ENCODE results near the gene MS4A10.
A peak's percentile ranks its signal among the peaks of the same experiment; 100 is the strongest.

The MS4A10 gene

GRCh38 chr11:60765355-60765754, 19.8 kb upstream of the MS4A10 start:
- DNase-seq (ENCODE audit: low read depth) = no peak

- no peak for DNase-seq (ENCODE audit: low read depth)
Measured at GRCh38 chr11:60766547-60766946, 18.6 kb upstream of the MS4A10 start.

DNA sequence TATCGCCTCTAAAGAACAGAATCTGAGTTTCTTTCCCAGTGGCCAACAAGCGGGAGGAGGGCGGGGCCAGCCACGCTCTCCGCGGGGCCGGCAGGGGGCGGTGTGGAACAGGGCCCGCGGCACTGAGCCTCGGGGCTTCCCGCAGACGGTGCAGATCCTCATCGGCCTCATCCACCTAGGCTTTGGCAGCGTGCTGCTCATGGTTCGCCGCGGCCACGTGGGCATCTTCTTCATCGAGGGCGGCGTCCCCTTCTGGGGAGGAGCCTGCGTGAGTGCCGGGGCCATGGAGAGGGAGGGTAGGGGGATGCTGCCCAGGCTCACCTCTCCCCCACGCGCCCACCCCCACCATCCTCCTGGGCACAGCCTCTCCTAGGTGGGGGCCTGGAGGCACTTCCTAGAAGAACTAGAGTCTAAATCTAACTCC, 17.7 kb upstream of the MS4A10 start:
- DNase-seq (ENCODE audit: low read depth) = no peak

- DNase-seq (ENCODE audit: low read depth) = no peak
Measured at GRCh38 chr11:60768202-60768601, 16.9 kb upstream of the MS4A10 start.

DNA sequence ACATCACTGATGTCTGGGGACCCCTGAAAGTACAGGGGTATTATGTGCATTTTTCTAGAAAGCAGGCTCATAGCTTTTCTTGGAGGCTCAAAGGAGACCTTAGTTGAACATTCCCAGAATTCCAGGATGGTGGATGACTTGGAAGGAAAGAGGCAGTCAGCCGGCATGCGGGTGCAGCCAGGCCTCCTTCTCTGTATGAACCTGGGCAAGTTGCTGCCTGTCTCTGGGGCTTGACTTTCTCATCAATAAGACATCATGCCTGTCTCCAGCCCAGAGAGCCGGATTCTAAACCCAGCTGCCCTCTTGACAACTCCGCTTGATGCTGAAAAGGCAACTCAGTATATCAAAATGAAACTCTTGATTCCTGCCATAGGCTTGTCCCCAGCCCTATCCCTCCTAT, 15.9 kb upstream of the MS4A10 start:
- no peak for DNase-seq (ENCODE audit: low read depth)

GRCh38 chr11:60769811-60770210, 15.3 kb upstream of the MS4A10 start:
- no peak for DNase-seq (ENCODE audit: low read depth)

DNA sequence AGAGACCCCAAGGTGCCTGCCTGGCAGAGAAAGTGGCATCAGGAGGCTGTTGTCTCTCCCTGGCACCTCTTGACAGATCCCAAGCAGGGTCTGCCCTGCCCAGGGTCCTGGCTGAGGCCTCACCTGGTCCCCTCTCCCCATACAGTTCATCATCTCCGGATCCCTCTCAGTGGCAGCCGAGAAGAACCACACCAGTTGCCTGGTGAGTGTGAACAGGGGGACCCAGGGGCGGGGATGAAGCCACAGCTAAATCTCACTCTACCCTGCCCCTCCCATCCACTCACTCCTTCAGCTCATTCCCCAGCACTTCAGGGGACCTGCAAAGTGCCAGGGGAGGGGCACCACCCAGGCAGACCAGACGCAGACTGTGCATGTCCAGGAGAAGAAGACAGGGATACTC, 14.0 kb upstream of the MS4A10 start:
- DNase-seq (ENCODE audit: low read depth) = no peak

DNA sequence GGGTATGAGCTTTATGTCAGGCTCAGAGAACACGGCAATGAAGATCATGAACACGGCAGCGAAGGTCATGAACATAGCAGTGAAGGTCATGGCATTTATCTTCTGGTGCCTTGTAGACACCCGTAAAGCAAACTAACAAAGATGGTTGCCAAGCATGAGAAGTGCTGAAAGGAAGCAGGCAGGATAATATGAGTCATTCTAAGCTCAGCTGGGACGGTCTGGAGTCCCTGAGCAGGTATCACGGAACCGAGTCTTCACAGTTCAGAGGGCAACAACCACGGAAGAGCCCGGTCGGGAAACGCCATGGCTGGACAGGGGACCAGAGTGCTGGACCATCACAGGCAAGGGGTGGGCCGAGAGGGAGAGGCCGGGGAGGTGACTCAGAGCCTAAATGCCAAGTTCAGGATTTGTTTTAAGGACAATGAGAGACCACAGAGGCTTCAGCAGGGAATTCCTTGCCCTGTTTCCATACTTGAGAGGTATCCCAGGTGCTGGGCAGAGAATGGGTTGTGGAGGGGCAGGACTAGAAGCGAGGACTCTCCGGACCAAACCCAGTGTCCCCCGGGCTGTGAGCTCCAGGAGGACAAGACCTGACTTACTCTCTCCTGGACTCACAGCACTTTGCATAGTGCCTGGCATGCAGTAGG, 13.1 kb upstream of the MS4A10 start:
- no peak for DNase-seq (ENCODE audit: low read depth)

GRCh38 chr11:60772666-60773065, 12.5 kb upstream of the MS4A10 start:
- DNase-seq (ENCODE audit: low read depth) = no peak

DNA sequence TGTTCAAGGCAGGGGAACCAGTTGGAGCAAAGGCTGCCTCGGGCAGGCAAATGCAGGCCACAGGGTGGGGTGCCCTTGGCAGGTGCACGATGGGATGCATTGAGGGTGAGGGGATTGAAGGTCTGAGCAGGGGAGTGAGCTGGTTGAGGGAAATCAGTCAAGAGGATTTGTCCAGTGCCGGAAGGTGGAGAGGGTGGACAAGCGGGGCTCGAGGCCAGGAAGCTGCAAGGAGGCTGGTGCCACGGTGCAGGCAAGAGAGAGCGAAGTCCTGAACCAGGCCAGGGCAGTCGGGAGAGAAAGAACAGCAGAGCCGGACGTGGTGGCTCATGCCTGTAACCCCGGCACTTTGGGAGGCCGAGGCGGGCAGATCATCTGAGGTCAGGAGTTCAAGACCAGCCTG, 10.4 kb upstream of the MS4A10 start:
- no peak for DNase-seq (ENCODE audit: low read depth)

DNA sequence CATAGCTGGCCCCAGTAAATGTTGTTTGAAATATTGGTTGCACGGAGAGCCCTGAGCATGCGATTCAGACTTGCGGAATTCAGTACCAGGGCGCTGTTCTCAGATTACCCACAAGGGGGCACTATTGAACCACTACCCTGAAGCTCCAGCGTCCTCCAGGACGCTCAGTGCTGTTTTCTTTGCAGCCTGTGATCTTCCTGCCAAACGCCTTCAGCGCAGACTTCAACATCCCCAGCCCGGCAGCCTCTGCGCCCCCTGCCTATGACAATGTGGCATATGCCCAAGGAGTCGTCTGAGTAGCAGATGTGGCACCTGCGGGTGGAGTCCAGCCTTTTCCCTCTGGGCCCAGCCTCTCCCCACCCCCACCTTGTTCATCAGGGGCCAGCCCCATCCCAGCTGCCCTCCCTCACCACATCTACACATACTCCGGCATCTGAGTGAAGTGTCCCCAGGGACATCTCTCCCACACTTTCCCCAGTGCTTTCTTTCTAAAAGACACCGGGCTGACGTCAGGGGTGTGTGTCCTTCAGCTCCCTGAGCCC, 9.6 kb upstream of the MS4A10 start:
- DNase-seq (ENCODE audit: low read depth) = peak; percentile 45

- no peak for DNase-seq (ENCODE audit: low read depth)
Measured at GRCh38 chr11:60776167-60776566, 9.0 kb upstream of the MS4A10 start.

- DNase-seq (ENCODE audit: low read depth) = no peak
Measured at GRCh38 chr11:60777106-60777505, 8.0 kb upstream of the MS4A10 start.

GRCh38 chr11:60777572-60777971, 7.6 kb upstream of the MS4A10 start:
- DNase-seq (ENCODE audit: low read depth) = no peak

GRCh38 chr11:60780065-60780464, 5.1 kb upstream of the MS4A10 start:
- no peak for DNase-seq (ENCODE audit: low read depth)

DNA sequence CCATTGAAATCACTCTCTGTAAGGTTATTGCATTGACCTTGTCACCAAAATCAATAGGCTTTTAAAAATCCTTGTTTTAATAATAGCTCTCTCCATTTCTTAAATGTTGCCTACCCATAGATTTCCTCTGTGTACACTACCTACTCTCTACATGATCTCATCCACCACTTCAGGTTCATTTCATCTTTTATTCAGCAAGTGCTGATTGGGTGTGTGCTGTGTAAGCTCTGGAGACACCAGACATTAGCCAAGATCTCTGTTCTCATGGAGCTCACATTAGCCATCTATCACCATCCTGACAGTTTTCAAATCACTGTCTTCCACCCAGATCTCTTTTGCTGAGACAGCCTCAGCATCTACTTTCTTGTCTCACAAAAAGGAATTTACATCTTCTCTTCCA, 4.4 kb upstream of the MS4A10 start:
- no peak for DNase-seq (ENCODE audit: low read depth)

- no peak for DNase-seq (ENCODE audit: low read depth)
Measured at GRCh38 chr11:60781286-60781980, 3.7 kb upstream of the MS4A10 start.

DNA sequence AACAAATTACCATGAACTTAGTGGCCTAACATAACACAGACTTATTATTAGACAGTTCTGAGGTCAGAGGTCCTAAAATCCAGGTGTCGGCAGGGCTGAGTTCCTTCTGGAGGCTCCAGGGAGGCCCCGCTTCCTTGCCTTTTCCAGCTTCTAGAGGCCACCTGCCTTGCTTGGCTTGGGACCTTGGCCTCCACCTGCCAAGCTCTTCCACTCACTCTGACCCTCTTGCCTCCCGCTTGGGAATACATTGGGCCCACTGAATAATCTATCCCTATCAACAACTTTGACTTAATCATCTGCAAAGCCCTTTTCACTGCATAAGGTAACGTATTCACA, 3.2 kb upstream of the MS4A10 start:
- DNase-seq (ENCODE audit: low read depth) = no peak

- DNase-seq (ENCODE audit: low read depth) = no peak
Measured at GRCh38 chr11:60782393-60783140, 2.6 kb upstream of the MS4A10 start.

DNA sequence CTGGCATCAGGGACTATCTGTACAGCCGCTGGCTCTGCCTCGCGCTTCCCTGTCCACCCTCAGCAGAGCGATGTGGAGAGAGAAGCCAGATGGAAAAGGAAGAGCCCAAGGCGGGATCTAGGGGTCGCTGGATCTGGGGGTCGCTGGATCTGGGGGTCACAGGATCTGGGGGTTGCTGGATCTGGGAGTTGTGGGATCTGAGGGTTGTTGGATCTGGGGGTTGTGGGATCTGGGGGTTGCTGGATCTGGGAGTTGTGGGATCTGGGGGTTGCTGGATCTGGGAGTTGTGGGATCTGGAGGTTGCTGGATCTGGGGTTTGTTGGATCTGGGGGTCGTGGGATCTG, 2.0 kb upstream of the MS4A10 start:
- DNase-seq (ENCODE audit: low read depth) = no peak

DNA sequence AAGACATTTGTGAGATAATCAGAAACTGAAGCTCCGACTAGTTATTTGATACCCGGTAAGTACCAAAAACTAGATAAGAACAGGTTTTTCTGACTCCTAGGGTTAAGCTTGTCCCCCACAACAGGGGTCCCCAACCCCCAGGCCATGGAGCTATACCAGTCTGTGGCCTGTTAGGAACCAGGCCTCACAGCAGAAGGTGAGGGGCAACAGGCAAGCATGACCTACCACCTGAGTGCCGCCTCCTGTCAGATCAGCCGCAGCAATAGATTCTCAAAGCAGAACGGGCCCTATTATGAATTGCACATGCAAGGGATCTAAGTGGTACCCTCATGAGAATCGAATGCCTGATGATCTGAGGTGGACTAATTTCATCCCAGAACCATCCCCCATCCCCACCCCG, 1.2 kb upstream of the MS4A10 start:
- DNase-seq (ENCODE audit: low read depth) = no peak

DNA sequence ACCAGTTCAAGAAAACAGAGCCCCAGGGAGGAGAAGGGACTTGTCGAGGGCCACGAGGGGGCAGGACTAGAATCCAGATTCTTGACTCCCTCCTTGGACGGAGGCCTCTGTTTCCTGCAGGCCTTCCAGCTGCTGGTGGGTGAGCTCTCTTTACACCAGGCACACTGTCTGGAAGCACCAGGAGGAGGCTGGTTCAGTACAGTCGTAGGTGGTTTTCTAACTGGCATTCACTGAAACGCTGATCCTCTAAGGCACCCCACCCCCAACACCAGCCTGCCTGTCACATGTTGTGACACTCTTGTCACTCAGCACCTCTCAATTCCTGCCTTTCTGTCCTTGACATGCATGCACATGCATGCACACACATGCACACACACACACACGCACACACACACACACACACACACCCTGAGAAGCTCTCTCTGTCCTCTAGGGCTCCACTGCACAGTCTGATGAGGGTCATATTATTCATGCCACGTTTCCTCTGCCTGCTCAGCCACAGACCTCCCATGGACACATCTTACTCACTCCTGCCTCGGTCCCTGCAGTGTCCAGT, 751 bp downstream of the MS4A10 start:
- no peak for DNase-seq (ENCODE audit: low read depth)

All from stimulated activated CD8-positive, alpha-beta memory T cell treated with anti-CD3 and anti-CD28 coated beads, Interleukin-12 subunit alpha, Interleukin-12 subunit beta, amount 100 ng/mL, for 4 hours (primary cell).